ENCODE results near the gene CTIF.

DNA sequence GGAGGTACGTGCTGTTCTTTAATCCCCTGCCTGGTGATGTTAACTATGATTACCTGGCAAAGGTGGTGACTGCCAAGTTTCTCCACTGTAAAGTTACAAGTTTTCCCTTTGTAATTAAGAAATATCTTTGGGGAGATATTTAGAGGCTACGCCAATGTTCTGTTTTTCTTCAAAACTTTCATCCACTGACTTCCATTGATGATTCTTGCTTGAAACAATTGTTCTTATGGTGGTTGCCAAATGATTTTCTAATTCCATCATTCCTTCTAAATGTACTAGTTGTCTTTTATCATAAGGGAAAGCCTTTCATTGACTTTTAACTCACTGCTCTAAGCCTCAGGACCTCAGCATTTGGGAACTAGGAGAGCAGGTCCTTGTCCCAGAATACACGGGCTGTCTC is 206.5 kb downstream of the CTIF start:
- TF ChIP-seq, protein P1, sequence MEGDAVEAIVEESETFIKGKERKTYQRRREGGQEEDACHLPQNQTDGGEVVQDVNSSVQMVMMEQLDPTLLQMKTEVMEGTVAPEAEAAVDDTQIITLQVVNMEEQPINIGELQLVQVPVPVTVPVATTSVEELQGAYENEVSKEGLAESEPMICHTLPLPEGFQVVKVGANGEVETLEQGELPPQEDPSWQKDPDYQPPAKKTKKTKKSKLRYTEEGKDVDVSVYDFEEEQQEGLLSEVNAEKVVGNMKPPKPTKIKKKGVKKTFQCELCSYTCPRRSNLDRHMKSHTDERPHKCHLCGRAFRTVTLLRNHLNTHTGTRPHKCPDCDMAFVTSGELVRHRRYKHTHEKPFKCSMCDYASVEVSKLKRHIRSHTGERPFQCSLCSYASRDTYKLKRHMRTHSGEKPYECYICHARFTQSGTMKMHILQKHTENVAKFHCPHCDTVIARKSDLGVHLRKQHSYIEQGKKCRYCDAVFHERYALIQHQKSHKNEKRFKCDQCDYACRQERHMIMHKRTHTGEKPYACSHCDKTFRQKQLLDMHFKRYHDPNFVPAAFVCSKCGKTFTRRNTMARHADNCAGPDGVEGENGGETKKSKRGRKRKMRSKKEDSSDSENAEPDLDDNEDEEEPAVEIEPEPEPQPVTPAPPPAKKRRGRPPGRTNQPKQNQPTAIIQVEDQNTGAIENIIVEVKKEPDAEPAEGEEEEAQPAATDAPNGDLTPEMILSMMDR (conservative IDR thresholded peaks at IDR 0.05; ENCODE audit: low read length) = no peak
- TF ChIP-seq EZH2phosphoT487 (IDR thresholded peaks at IDR 0.05; ENCODE audit: borderline replicate concordance, low read depth, low read length) = no peak

All from OCI-LY7 (cell line).